Activated T-cell treated with anti-CD3 and anti-CD28 coated beads, Interleukin-2, amount 50 U/mL, for 48 hours (primary cell): ENCODE results near the gene PTPRR.

Experiments
- DNase-seq, 2 experiments: peaks; one replicate each; pipeline ENCODE4 v3.0.0-alpha.2; 2020

Gene PTPRR

GRCh38 chr12:70910666-70911065 lies 9.9 kb downstream of the PTPRR start:
- no peak for DNase-seq

DNA sequence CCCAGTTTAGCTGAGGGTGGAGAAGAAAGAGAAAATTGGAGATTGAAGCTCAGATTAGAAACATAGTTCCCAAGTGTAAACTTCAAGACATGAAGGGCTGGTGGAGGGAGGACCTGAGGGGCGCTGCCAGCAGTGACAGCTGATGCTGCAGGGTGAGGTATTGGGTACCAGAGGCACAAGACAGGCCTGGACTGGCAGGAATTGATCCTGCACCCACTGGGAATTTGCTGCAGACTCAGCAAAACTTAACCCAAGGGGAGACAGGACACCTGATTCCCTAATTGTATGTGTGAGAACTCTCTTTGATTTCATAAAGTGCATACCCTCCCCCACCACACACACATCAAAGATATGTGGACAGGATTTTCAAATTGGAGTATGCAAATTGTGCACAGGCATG lies 11.6 kb downstream of the PTPRR start:
- DNase-seq = no peak

DNA sequence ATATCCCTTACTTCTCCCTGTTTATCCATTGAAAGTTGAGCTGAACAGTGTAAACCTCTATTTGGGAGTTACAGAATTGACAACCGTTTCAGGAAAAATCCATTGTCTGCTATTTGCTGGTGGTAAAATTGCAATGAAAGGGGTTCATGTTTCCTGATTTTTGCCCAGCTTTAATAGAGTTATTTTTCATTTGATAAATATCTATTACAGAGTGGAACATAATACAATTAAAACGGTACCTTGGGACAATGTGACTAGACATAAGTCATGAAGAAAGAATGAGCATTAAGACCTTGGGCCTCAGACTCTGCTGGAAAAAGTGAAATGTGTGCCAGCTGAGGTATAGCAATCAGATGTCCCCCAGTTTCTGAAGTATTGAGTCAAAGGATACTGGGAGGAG lies 13.1 kb downstream of the PTPRR start:
- no peak for DNase-seq

DNA sequence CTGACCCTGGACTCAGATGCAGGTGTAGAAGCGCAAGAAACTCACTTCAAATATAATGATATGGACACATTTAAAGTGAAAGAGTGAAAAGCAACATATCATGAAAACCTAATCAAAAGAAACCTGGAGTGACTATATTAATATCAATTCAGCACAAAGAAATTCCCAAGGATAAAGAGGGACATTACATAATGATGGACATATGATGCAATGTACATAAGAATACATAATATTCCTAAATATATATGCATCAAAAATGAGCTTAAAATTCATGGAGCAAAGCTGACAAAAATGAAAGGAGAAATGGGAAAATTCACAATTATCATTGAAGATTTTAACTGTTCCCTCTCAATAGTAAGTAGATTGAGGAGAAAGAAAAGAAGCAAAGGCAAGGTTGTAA lies 24.6 kb downstream of the PTPRR start:
- no peak for DNase-seq

DNA sequence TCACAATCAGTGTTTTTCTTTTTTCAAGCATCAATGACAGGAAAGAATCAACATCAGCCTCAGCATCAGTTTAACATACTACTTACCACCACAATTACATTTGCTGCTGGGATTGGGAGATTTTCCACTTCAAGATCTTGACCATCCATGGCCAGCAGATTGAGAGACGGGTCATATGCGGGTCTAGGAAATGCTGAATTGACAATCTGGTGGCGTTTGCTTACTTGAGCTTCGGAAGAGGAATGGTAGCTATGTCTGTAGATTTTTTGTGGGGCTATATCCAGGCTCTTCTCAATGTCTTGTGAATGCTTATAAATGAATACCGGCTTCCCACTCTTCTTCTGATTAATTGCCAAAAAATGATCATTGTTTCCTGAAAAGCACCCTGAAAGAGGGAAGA lies 27.9 kb downstream of the PTPRR start:
- no peak for DNase-seq

GRCh38 chr12:70890895-70891832 lies 29.4 kb downstream of the PTPRR start:
- DNase-seq = no peak

GRCh38 chr12:70885956-70886355 lies 34.6 kb downstream of the PTPRR start:
- DNase-seq = no peak

DNA sequence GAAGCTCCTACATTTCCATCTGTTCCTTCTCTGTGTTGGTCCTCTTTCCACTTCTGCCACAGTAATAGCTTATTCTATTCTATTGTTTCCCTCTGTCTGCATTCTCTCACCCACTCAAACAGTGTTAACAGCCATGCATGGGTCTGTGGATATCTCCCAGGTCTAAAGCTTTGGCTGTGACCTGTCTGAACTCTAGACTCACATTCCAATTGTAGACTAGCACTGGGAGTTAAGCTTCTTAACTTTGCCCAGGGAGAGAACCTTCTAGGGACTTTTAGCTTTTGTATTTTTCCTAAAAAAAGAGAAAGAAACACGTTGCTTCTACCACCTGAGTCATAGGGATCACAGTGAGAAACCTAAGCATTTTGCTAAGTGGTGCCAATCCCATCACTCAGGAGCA lies 36.7 kb downstream of the PTPRR start:
- DNase-seq = no peak

GRCh38 chr12:70880744-70881143 lies 39.8 kb downstream of the PTPRR start:
- no peak for DNase-seq

- DNase-seq = no peak
Observed at GRCh38 chr12:70876952-70877351, 43.6 kb downstream of the PTPRR start.

GRCh38 chr12:70875628-70876027 lies 44.9 kb downstream of the PTPRR start:
- DNase-seq = no peak

GRCh38 chr12:70854881-70855568 lies 65.5 kb downstream of the PTPRR start:
- DNase-seq = no peak

- no peak for DNase-seq
Observed at GRCh38 chr12:70854138-70854537, 66.4 kb downstream of the PTPRR start.

DNA sequence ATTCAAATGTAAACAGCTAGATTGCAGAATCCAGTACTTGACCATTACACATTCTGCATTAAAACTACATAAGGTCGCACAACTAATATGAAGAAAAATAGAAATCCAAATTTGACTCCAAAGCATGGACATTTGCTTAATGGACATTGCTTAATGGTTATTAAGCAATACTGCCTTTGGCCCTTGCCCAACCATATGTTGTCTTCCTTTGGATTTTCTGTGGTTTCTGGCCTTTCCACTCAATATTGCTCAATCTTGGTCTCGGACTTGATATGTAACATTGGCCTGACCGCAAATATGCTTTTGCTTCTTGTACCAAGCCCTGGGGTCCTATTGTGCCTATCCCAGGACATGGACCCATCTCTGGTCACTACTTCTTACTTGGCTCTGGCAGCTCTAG lies 67.2 kb downstream of the PTPRR start:
- DNase-seq = no peak

- no peak for DNase-seq
Observed at GRCh38 chr12:70852416-70853150, 68.0 kb downstream of the PTPRR start.

- DNase-seq = no peak
Observed at GRCh38 chr12:70849265-70849960, 71.1 kb downstream of the PTPRR start.

DNA sequence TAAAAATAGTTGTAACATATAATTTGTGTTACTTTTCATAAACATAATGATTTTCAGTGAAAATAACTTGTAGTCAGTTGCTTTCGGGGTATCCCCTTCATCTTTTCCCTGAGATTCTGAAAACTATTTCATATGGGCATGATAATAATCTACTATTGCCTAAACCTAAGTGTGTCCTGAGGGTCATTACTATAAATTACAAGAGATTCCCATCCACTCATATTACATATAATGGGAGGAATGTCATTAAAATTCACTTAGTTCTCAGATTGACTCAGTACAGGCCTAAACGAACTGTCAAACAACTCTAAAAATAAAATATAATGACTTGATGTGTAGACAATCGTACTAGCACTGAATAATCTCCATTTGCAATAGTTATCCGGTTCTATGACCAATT lies 72.7 kb downstream of the PTPRR start:
- DNase-seq = no peak

DNA sequence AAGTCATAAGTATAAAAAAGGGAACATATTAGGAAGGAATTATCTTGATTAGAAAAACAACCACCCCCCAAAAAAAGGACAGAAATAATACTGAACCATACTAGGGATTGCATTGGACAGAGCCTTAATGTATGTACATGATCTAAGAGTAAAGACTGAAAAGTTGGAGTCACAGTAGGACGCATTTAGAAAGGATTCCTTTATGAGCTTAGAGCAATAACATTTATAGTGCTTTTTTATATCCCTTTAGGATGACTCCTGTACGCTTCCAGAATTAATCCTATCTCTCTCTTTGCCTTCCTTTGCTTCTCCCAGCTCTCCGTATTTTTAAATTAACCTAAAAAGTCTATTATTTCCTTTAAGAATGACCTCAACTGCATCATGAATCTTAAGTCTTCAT lies 75.3 kb downstream of the PTPRR start:
- no peak for DNase-seq

DNA sequence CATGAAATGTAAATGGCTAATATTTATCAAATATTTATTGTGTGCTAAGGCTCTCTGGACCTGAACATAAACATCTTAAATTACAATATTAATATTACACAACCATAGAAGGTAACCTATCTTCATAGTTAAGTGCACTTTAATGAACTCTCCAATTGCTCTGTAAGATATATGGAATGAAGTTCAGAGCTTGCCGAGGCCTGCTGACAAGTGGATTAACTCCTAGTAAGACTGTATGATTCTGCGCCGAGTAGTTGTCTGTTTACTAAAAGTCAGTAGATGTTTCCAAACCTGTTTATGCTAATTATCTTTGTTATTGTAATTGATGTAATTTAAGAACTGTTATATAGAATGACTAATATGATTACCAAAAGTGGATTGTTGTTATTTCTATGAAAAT lies 77.2 kb downstream of the PTPRR start:
- DNase-seq = no peak

- DNase-seq = no peak
Observed at GRCh38 chr12:70842942-70843341, 77.6 kb downstream of the PTPRR start.

DNA sequence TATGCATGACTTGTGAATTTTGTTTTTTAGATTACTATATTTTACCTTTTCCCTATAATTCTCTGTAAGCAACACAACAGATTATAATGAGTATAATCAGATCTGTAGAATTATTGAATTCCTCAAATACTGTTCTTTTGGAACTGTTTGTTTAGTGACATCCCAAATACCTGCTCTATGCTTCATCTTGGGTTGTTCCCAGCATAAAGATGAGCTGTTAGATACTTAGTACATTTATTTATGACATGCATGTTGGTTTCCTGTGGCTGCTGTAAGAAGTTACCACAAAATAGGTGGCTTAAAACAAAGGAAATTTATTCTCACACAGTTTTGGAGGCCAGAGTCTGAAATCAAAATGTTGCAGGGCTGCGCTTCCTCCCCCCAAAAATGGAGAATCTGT lies 78.4 kb downstream of the PTPRR start:
- no peak for DNase-seq

DNA sequence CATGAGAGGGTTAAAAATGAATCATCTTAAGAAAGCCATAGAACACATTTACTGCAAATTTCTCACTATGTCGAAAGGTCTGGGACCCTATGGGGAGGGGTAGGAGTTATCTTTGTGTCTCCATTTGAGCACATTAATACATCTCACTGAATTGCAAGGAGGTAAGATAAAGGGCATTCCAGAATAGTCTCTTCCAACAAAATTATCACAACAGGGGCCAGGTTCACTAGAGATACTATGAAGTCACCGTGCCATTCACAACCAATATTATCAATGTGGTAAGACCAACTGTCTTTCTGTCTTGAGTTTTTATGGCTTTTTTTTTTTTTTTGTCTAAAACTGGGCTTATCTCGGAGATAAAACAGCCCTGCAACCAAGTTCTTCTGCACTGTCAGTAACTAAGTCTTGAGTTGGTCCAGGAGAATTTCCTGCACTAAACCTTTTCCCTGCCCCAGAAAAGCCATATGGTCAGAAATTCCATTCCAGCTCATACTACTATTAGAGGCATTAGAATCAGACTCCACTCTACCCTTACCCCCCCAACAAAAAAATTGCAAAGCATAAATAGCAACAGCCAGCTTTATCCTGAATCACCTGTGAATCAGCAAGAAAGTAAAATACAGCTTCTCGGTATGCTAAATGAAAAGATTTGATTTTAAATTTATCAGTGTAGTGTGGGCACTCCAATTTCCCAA lies 79.7 kb downstream of the PTPRR start:
- DNase-seq = no peak
